Left ventricle myocardium superior (tissue), 1 donor: ENCODE results near the gene MUSTN1. TPM values are rescaled to one million over a fixed set of nuclear protein-coding genes. Genes with fewer than 3 reads are reported as not detected.

Source experiments
- ATAC-seq: fragments of 200-7000 bp; cut with Tn5 transposase; one replicate; pipeline ENCODE4 v1.9.1; 2020; ENCODE audit warnings: mild to moderate bottlenecking, moderate library complexity
- DNase-seq: peaks from one replicate; pipeline ENCODE4 v3.0.0-alpha.2; 2020
- intact Hi-C: fragments of 100-400 bp; cut with micrococcal nuclease; formaldehyde crosslinking; loops from one replicate; pipeline ENCODE4 v1.11.0; 2022
- microRNA-seq: library from miRNA; unstranded; fragments of <30 nt; microRNA quantifications from one replicate; pipeline ENCODE4 v1.2.0, GENCODE V29; 2020; ENCODE audit warnings: borderline number of aligned reads
- total RNA-seq: library from RNA; stranded (reverse); fragmentation: NEBNext Ultra II Directional; extraction: Animal tissue kit (Norgen Biotek cat#: 25700); gene quantifications from one replicate; pipeline ENCODE4 v1.2.1, GENCODE V29; 2021
- donor health status: DM: no; HTN: yes; CAD: no; lungs with severe emphysema.

The MUSTN1 gene
- total RNA-seq, 1 donor from 2014 or later, result 10.9 TPM

GRCh38 chr3:52791366-52791765 lies 43.5 kb downstream of the MUSTN1 start:
- DNase-seq, result no peak
- ATAC-seq, result no peak
- intact Hi-C loops, result no loop called here

- DNase-seq (no peak), ATAC-seq (no peak)
- intact Hi-C loops, result no loop called here
Observed at GRCh38 chr3:52790741-52791140, 44.1 kb downstream of the MUSTN1 start.

- DNase-seq (no peak), ATAC-seq (no peak)
- intact Hi-C loops, result no loop called here
Observed at GRCh38 chr3:52790337-52790736, 44.5 kb downstream of the MUSTN1 start.

GRCh38 chr3:52789746-52790040 lies 45.1 kb downstream of the MUSTN1 start:
- ATAC-seq, result no peak
- intact Hi-C loops, result no loop called here
- DNase-seq, result no peak

GRCh38 chr3:52788890-52789745 lies 45.7 kb downstream of the MUSTN1 start:
- ATAC-seq, result no peak
- intact Hi-C loops, result no loop called here

GRCh38 chr3:52787672-52788625 lies 46.9 kb downstream of the MUSTN1 start:
- DNase-seq (peak; percentile 30), ATAC-seq (no peak)
- intact Hi-C loops, result no loop called here

More at GRCh38 chr3:52788890-52789745, 45.7 kb downstream of the MUSTN1 start:
- DNase-seq, result no peak

- ATAC-seq, result no peak
Observed at GRCh38 chr3:52787246-52787645, 47.6 kb downstream of the MUSTN1 start.

GRCh38 chr3:52786330-52787215 lies 48.2 kb downstream of the MUSTN1 start:
- no peak for ATAC-seq
- intact Hi-C loops, result no loop called here
- no peak for DNase-seq

More at GRCh38 chr3:52787246-52787645, 47.6 kb downstream of the MUSTN1 start:
- DNase-seq, result peak; percentile 16
- intact Hi-C loops, result no loop called here

- intact Hi-C loops, result no loop called here
- ATAC-seq, result no peak
Observed at GRCh38 chr3:52784931-52785590, 49.8 kb downstream of the MUSTN1 start.

GRCh38 chr3:52784021-52784621 lies 50.7 kb downstream of the MUSTN1 start:
- intact Hi-C loops, result no loop called here
- ATAC-seq, result no peak
- peak; percentile 14 for DNase-seq

More at GRCh38 chr3:52784931-52785590, 49.8 kb downstream of the MUSTN1 start:
- DNase-seq, result no peak

GRCh38 chr3:52783211-52783555 lies 51.6 kb downstream of the MUSTN1 start:
- intact Hi-C loops, result no loop called here
- no peak for ATAC-seq
- DNase-seq, result no peak

Small RNA genes within 50 kb of the gene (microRNA-seq; reads per million reads assigned to microRNA genes)
- gene MIR8064, result not detected

Other genes starting within 250 kb of the MUSTN1 start
- gene PBRM1, start 149.1 kb downstream of the MUSTN1 start, total RNA-seq, result 55.0 TPM
- gene GNL3, start 149.0 kb downstream of the MUSTN1 start, total RNA-seq, result 27.8 TPM
- 27.4 TPM for gene GLT8D1, start 129.2 kb downstream of the MUSTN1 start, total RNA-seq
- 84.1 TPM for gene SPCS1, start 128.9 kb downstream of the MUSTN1 start, total RNA-seq
- gene NEK4, start 64.1 kb downstream of the MUSTN1 start, total RNA-seq, result 21.3 TPM
- not detected for gene ITIH1, start 57.4 kb downstream of the MUSTN1 start, total RNA-seq
- gene ITIH3, start 40.2 kb downstream of the MUSTN1 start, total RNA-seq, result not detected
- gene ITIH4, start 4.3 kb downstream of the MUSTN1 start, total RNA-seq, result 4.1 TPM
- 9.0 TPM for gene STIMATE, start 62.5 kb upstream of the MUSTN1 start, total RNA-seq
- gene SFMBT1, start 211.1 kb upstream of the MUSTN1 start, total RNA-seq, result 20.0 TPM